Activated CD4-positive, alpha-beta T cell treated with anti-CD3 and anti-CD28 coated beads, Interleukin-10, Interleukin-2, amounts not matched to agents 100 ng/mL and 50 ng/mL, durations not matched to agents 16 hours and 8 hours (primary cell): Measurements from ENCODE around the gene KRT72.
A peak's percentile ranks its signal among the peaks of the same experiment; 100 is the strongest.

Source experiments
- DNase-seq: peaks from one replicate; pipeline ENCODE4 v3.0.0-alpha.2; 2020

The KRT72 gene

DNA sequence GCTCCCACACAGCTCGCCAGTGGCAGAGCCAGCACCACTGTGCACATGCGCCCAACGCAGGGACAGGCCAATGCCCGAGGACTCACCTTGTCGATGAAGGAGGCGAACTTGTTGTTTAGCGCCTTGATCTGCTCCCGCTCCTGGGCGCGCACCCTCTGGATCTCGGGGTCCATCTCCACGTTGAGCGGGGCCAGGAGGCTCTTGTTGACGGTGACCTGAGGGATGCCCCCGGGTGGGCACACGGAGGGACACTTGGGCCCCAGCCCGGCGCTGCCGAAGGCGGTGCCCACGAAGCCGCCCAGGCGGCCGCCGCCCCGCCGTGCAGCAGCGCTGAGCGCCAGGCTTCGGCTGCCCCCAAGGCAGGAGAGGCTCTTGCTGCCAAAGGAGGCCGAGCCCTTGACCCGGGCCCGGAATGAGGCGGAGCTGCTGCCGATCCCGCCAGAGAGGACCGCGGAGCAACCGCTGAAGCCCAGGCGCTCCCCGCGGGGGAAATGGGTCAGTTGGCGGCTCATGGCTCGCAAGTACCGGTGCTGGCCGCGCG, at the start of gene KRT72:
Gene KRT72, minus strand, starts transcription at position 523 of the 541 bp plus-strand sequence. Its CDS starts 11 bp downstream, at position 512.
- DNase-seq, result no peak

DNA sequence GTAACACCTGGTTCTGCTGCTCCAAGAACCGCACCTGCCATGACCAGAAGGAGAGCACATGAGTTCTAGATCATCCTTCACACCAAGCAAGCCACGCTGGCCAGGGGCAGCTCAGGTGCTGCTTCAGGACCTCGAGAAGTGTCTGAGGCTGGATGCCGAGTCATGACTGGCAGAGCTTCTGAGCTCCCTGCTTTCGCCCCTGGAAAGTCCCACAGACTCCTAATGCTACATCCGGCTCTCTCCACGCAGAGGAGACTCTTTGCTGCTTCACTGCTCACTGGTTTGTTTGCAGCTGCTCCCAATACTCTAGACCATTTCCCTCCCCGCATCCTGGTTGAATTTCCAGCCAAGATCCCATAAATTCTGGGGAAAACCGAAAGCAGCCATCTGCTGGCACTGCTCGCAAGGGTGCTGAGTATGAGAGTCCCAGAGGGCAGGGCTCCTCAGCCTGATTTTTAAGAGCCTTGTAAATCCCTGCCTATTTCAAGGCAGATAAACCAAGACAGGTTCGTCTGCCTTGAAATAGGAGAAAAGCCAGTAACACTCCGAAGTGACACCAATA, 49.3 kb upstream of the KRT72 start:
- no peak for DNase-seq

DNA sequence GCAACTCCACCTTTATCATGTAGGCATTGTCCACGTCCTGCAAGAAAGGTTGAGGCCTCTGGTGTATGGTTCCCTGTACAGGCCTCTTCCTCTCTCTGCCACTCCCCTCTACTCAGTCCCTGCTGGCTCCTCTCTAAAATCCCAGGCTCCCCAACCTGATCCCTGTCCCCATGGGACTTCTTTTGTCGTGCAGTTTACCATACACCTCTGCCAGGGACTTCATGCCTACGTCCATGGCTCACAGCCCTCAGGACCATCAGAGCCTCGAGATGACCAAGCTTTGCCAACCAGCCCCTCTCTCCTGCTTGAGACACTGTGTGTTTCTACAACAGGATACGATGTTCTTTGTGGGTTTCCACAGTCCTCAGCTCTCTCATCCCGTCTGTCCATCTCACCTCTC, 47.8 kb upstream of the KRT72 start:
- DNase-seq, result no peak

DNA sequence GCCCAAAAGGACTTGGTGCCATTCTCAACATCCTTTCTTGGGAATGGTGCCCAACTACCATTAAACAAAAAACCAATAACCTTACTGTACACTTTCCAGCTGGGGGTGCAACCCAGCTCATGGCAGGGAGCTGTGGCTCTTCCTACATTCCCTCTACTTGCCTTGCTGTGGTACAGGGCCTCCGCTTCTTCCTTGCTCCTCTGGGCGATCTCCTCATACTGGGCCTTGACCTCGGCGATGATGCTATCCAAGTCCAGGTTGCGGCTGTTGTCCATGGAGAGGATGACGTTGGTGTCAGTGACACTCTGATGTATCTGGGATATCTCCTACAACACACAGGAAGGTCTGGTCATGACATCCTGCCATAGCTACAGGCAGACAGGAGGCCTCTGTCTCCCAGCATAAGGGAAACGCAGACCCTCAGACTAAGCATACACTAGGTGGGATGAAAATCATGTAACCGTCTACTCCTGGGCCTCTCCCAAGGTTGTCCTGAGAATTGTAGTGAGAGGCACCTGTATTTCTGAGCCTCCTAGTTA, 46.8 kb upstream of the KRT72 start:
- no peak for DNase-seq

DNA sequence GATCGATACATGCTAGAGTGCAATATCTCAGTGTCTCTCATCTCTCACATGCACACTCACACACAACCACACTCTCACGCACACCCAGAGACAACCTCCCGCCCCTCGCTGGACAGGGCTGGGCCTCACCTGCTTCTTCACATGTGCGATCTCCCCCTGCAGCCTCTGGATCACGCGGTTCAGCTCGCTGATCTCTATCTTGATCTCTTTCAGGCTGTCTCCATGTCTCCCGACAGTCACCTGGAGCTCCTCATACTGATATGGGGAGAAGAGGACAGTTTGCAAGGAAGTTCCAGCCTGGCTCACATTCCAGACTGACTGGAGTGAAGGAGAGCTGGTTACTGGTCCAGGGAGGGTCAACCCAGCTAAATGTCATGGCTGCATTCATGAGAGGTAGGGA, 46.3 kb upstream of the KRT72 start:
- no peak for DNase-seq

DNA sequence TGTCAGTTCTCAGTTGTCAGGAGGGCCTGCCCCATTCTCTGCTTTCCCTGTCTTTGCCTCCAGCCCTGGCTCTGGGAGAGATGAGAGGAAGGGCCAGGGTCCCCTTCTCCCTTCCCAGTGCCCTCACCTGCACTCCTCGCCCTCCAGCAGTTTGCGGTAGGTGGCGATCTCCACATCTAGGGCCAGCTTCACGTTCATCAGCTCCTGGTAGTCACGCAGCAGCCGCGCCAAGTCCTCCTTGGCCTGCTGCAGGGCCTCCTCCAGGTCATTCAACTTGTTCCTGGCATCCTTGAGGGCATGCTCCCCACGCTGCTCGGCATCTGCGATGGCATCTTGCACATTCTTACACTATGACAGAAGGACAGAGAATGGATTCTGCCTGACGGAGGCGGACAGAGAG, 45.4 kb upstream of the KRT72 start:
- DNase-seq, result no peak

DNA sequence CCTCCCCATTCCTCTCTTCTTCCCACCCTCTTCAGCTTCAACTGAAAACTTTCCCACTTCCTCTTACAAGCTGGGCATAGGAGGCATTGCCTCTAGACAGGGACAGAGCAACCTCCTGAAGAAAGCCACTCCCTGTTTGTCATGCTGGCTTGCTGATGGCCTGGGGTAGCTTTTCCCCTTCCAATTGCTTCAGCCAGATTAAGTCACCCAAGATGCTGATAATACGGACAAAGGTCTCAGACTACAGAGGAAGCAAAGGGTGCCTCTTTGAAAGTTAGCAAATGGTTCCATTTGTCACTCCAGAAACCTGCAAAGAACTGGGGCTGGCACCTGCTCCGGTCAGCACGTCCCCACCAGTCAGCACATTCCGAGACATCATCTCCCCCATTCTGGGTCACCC, 44.7 kb upstream of the KRT72 start:
- no peak for DNase-seq

DNA sequence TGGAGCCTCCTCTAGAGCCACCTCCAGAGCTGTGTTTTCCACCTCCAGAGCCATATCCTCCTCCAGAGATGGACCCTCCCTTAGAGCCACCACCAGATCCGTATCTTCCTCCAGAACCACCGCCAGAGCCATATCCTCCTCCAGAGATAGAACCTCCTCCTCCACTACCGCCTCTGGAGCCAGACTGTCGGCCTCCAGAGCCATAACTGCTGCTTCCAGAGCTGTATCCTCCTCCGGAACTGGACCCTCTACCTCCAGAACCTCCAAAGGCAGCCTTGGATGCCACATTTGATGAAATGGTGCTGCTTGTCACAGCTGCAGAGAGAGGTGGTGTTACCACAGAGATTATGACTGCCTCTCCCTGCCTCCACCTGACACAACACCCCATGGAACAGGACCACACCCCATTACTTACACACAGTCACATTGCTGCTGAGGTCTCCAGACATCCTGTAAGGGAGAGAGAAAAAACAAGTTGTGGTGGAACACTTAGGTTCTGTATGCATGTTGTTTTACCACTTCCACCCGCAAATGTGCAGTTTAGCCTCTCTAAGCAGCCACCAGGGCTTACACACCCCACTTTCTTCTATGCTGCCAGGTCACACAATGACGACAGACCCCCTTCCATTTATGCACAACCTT, 44.0 kb upstream of the KRT72 start:
- DNase-seq, result peak; percentile 31

DNA sequence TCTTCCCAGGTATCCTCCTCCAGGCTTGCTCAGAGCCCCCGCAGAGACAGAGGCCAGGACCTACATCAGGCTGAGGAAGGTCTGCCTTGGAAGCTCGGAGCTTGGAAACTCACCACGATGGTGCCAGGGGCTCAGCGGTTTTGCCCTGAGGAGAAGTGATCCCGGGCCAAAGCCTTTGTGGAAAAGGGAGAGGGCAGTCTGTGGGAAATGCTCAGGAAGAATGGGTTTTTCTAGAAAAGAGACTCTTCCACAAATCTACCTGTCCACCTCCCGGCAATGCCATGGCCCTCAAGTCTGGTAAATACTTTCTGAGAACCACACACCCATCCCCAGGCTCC, 42.8 kb upstream of the KRT72 start:
- no peak for DNase-seq

DNA sequence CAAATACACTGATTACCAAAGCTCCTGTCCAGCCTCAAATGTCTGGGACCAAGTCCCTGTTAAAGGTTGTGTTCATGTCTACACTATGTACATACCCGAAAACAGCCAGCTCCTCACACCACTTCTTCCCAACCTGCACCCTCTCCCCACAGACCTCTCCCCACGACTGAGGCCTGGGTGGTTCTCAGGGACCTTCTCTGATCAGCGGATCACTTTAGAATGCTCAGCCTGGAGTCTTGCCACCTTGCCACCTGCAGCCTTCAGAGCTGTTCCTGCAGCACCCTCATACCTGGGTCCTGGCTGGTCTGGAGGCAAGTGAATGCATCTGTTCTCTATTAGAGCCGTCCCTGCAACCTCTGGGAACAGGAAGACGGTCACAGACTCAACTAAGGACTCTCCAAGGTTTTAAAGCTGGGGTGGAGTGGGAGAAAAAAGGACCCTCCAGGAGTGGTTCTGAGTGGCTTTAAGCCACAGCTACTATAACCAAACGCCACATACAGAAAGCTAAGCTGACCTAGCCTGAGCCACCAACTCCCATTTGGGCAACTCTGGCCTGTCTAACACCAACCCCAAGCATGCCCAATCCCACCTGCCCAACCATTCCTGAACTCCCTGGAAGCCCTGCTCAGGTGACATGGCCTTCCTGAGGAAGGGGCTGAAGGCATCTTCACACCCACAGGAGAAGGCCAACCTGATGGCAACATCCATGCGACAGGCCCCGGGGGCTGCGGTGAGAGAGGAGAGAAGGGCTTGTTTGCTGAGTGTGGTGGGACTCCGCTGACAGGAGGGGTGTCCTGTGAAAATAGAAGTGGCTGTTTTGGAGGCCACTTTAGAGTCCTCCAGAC, 42.2 kb upstream of the KRT72 start:
- no peak for DNase-seq

DNA sequence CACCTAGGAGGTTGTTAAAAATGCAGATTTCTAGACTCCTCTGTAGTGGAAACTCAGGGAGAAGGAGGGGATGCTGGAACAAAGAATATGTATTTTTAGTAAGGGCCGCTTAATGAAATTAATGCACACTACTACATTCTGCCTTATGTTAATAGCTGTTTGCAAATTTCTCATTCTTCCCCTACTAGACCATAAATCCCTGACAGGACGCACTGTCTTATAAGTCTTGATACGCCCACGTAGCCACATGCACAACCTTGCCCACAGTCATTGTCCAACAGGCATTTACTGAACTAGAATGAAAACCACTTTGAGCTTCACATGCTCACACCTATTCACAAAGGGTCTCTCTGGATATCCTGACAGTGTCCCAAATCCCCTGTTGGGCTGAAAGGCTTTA, 40.2 kb upstream of the KRT72 start:
- no peak for DNase-seq

DNA sequence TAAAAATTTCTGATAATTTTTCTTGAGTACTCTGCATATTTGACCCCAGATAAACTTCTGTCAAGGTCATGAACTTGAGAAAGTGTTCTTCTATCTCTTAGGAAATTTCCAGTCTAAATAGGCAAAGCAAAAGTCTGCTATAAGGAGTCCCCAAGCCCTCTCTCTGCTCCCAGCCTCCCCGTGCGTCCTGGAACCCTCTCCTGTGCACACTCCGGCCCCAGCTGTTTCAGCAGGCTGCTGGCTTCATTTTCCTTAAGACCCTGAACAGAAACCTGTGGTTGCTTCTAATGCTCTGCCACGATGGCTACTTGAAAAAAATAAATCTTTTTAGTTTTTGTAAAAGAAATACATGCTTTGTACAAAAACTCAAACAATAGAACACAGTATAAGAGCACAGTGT, 36.0 kb upstream of the KRT72 start:
- DNase-seq, result no peak

DNA sequence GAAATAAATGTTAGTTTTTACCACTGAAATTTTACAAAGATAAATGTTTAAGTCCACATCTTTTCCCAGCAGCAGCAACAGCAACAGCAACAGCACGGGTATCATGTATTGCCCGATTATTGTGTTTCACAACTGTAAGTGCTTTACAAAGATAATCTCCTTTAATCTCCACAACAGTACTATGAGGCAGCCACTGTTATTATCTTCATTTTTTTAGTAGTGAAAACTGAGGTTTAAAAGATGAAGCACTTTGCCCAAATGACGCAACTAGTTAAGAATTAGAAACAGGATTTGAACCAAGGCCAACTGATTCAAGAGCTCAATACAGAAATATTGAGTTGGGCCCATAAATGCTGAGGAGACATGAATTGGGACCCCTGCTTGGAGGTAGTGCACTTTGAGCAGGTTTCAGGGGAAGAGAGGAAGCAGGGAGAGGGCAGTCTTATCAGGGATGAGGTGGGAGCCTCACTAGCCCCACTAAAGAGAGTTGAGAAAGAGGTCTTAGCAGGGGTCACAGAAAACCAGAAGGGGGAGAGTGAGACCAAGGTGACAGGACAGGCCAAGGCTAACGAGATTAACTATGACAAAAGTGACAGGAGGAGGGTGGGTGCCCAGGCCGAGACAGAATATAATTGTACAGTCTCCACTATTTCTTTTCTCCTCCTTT, 35.5 kb upstream of the KRT72 start:
- no peak for DNase-seq

DNA sequence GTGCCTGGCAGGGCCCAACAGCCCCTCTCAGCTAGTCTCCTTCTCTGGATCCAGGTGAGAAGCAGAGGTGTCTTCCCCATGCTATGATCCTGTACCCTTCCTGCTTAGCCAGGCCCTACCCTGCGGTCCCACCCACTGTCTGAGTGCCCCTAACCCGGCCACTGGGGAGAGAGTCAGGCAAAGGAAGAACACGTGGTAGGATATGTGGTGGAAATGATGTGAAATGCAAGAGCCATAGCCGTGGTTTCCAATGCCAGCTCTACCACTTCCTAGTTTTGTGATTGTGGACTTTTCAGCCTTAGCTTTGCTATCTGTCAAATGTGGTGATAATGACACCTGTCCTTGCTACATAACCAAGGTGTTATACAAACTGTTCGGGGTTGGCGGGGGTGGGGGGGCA, 34.9 kb upstream of the KRT72 start:
- DNase-seq, result no peak

DNA sequence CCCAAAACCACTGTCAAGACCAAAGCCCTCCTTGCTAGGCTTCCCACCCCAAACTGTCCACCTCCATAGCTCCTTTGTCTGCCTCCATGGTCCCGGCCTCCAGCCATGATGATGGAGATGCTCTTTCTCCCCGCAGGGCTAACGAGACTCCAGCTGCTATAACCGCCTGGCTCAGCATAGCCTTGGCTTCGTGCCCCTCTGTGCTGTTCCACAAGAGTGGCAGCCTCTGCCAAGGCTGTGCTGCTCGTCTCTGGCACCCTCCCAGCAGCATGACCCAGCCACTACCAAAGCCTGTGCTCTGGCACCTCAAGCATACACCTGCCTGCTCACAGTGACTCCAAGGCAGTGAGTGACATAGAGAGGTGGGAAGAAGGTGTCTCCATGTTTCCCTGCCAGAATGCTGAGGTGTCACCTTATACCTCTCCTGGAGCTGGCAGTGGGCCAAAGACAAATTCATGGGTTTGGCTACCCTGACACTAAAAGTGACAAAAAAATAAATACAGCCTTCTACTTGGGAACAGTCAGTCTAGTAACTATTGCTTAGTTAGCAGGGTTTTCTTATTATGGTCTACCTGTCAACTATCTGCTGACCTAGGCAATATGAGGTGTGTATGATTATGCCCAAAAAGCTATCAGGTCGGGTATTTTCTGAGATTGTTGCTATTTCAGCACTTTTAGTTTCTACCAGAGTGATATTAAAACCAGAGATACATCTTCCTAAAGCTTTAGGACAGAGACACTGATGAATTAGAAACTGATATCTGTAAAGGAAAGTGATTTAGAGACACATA, 33.2 kb upstream of the KRT72 start:
- no peak for DNase-seq

DNA sequence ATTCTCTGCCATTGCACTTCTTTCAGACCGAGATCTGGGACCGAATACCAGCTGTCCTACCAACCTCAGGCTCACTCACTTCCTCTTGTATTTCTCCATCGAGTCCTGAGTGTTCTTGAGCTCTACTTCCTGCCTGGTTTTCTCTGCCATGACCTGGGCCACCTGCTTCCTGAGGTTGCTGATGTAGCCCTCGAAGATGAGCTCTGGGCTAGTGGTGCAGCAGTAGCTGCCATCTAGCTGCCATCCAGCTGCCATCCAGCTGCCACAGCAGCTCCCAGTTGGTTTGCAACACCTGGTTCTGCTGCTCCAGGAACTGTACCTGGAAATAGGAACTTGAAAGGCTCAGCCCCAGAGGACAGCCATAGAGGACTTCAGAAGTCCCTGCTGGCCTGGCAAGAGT, 32.1 kb upstream of the KRT72 start:
- no peak for DNase-seq

DNA sequence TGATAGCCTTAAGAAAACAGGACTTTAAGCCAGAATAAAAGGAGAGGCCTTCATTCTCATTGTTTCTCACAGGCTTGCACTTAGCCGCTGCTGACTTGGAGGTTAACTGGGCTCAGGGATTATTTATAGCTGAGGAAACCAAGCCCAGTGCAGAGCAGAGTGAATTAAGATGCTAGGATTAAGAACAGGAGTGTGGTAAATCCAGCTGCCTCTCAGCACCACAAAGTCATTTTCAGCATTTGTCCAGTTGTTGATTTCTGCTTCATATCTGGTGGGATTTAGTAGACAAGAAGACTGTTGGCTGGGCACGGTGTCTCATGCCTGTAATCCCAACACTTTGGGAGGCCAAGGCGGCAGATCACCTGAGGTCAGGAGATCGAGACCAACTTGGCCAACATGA, 31.4 kb upstream of the KRT72 start:
- no peak for DNase-seq

DNA sequence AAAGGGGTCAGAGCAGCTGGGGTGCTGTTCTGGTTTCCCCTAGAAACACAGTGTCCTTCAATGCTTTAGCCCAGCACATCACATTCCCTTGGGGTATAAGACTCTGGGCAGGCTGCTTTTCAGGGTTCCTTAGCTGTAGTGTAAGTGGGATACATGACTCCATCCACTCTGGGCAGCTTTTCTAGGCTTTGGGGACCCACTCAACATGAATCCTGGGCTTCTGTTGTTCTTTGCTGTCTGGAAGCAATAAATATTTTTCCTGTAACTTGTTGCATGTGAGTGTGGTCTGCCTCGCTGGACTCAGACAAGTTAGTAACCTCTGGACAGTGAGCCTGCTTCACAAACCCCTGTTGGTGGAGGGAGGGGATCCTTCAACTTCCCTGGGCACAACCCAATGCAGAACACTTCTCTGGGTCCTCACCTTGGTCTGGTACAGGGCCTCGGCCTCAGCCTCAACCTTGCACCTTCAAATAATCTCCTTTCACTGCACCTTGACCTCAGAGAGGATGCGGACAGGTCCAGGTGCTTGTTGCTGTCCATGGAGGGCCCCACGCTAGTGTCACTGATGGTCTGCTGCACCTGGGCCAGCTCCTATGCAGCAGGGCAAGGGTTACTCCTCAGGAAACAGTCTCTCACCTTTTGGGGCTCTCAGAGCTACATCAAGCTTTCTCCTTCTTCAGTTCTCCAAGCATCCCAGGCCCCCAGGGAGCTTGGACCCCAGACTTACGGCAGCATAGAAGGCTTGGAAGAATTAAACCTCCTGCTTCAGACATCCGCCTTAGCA, 30.6 kb upstream of the KRT72 start:
- DNase-seq, result no peak

DNA sequence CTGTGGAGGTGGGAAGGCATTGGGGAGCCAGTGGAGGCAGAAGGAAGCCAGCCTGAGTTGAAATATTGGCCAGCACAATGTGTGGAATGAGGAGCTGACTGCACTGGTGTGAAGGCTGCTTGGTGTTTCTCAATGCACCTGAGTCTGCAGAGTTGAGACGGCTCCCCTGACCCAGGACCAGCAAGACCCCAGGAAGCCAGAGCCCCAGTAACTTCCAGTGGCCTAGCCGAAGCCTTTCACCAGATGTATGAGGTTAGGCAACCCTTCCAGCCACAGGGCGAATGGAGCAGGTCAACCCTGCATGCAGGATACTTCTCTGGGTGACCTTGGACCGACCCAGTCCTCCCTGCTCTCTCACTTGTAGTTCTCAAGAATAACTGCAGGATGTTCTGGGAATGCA, 30.0 kb upstream of the KRT72 start:
- DNase-seq, result no peak

DNA sequence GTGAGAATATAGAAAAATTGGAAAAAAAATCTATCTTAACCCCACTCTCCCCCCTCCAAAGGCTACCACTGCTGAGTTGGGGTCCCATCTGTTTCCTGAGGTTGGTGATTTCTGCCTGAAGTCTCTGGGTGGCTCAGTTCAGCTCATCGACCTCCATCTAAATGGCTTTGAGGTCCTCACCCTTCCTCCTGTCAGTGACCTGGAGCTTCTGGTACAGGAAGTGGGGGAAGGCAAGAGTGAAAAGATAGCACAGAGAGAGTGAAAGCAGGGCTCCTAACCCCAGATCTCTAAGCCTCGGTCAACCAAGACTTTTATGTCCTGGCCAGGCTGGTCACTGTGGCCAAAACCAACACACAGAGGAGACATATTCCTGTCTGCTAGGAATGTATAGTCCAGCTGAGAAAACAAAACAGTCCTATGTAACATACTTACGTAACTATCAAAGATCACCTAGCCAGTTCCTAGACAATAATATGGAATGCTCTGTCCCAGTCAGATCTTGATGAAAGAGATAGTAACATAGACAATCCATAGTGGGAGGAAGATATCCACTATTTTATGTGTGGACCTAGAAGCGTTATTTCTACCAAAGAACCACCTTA, 29.4 kb upstream of the KRT72 start:
- DNase-seq, result no peak

DNA sequence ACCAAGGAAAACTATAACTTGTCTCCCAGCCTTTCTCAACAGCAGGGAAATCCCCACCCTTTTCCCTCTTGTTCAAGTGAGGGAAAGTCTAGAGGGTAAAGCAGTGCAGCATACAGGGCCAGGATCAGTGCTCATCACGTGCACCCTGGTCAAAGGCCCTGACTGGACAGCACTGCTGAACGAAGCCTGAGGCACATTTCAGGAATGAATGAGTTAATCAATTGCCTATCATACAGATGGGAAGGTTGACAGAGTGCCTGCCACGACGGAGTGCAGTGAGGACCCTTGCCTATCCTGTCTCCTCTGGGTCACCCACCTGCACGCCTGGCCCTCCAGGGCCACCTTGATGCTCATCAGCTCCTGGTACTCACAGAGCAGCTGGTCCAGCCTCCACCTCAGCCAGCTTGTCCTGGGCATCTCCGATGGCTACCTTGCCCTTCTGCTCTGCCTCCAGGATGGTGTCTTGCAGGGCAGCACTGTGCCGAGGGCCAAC, 28.8 kb upstream of the KRT72 start:
- DNase-seq, result no peak
